ENCODE data around the gene SLC24A3. TPM values are rescaled to one million over a fixed set of nuclear protein-coding genes. Genes with fewer than 3 reads are reported as not detected.

Gene SLC24A3
- total RNA-seq, 1 donor from 2014 or later, result 14.0 TPM

- Mint-ChIP-seq H3K4me3 (no peak overlapping the region), H3K27ac (no peak overlapping the region), H3K9me3 (no peaks in the 10 kb centered on the region), H3K4me1 (ENCODE audit: unreplicated experiment) (no peaks in the 10 kb centered on the region), H3K36me3 (no peaks in the 10 kb centered on the region), H3K27me3 (no peaks in the 10 kb centered on the region)
- no peak for TF ChIP-seq CTCF (conservative IDR thresholded peaks at IDR 0.05)
- no peak for DNase-seq (ENCODE audit: extremely low spot score, unreplicated experiment)
Observed at GRCh38 chr20:19649041-19649440, 436.6 kb downstream of the SLC24A3 start.

GRCh38 chr20:19652591-19653026, 440.2 kb downstream of the SLC24A3 start:
- Mint-ChIP-seq H3K4me1 (ENCODE audit: unreplicated experiment) (no peaks in the 10 kb centered on the region), H3K27ac (no peak overlapping the region), H3K27me3 (no peaks in the 10 kb centered on the region), H3K36me3 (peaks cover 3% of the 10 kb centered on the region), H3K9me3 (no peaks in the 10 kb centered on the region), H3K4me3 (no peak overlapping the region)
- DNase-seq (ENCODE audit: extremely low spot score, unreplicated experiment), result no peak
- no peak for TF ChIP-seq CTCF (conservative IDR thresholded peaks at IDR 0.05)

GRCh38 chr20:19653327-19653726, 440.9 kb downstream of the SLC24A3 start:
- Mint-ChIP-seq H3K9me3 (no peaks in the 10 kb centered on the region), H3K4me1 (ENCODE audit: unreplicated experiment) (no peaks in the 10 kb centered on the region), H3K27ac (no peak overlapping the region), H3K36me3 (peaks cover 3% of the 10 kb centered on the region), H3K4me3 (no peak overlapping the region), H3K27me3 (no peaks in the 10 kb centered on the region)
- DNase-seq (ENCODE audit: extremely low spot score, unreplicated experiment), result no peak
- no peak for TF ChIP-seq CTCF (conservative IDR thresholded peaks at IDR 0.05)

- no peak for DNase-seq (ENCODE audit: extremely low spot score, unreplicated experiment)
- no peaks in the 10 kb centered on the region for H3K27me3 Mint-ChIP-seq
- H3K27ac Mint-ChIP-seq, result no peak overlapping the region
- TF ChIP-seq CTCF (conservative IDR thresholded peaks at IDR 0.05), result no peak
- no peaks in the 10 kb centered on the region for H3K9me3 Mint-ChIP-seq
- H3K36me3 Mint-ChIP-seq, result peaks cover 3% of the 10 kb centered on the region
- H3K4me3 Mint-ChIP-seq, result no peak overlapping the region
- no peaks in the 10 kb centered on the region for H3K4me1 Mint-ChIP-seq (ENCODE audit: unreplicated experiment)
Observed at GRCh38 chr20:19654921-19655320, 442.5 kb downstream of the SLC24A3 start.

- Mint-ChIP-seq H3K27ac (no peak overlapping the region), H3K4me3 (no peak overlapping the region), H3K36me3 (peaks cover 3% of the 10 kb centered on the region), H3K27me3 (peaks cover 5% of the 10 kb centered on the region), H3K9me3 (no peaks in the 10 kb centered on the region), H3K4me1 (ENCODE audit: unreplicated experiment) (peaks cover 23% of the 10 kb centered on the region)
- no peak for TF ChIP-seq CTCF (conservative IDR thresholded peaks at IDR 0.05)
- no peak for DNase-seq (ENCODE audit: extremely low spot score, unreplicated experiment)
Observed at GRCh38 chr20:19658137-19658536, 445.7 kb downstream of the SLC24A3 start.

- H3K27me3 Mint-ChIP-seq, result peaks cover 12% of the 10 kb centered on the region
- no peaks in the 10 kb centered on the region for H3K9me3 Mint-ChIP-seq
- H3K4me3 Mint-ChIP-seq, result no peak overlapping the region
- DNase-seq (ENCODE audit: extremely low spot score, unreplicated experiment), result no peak
- H3K36me3 Mint-ChIP-seq, result peaks cover 3% of the 10 kb centered on the region
- TF ChIP-seq CTCF (conservative IDR thresholded peaks at IDR 0.05), result no peak
- no peak overlapping the region for H3K27ac Mint-ChIP-seq
- peaks cover 23% of the 10 kb centered on the region for H3K4me1 Mint-ChIP-seq (ENCODE audit: unreplicated experiment)
Observed at GRCh38 chr20:19659448-19659847, 447.0 kb downstream of the SLC24A3 start.

All from type B pancreatic cell (in vitro differentiated cells).